Pulmonary artery endothelial cell (primary cell): Measurements from ENCODE around the gene PPP1R3C. TPM values are rescaled to one million over a fixed set of nuclear protein-coding genes. Genes with fewer than 3 reads are reported as not detected.

Source experiments
- DNase-seq: peaks from one replicate; pipeline ENCODE4 v3.0.0-alpha.2; 2011; ENCODE audit warnings: low read depth, low spot score
- total RNA-seq: library from RNA; depleted of rRNA; stranded (reverse); fragments of >200 nt; gene quantifications from 2 replicates; pipeline ENCODE4 v1.2.3, GENCODE V29; 2014

PPP1R3C gene
- total RNA-seq, 1 donor from 2014 or later, result 1.2 TPM

DNA sequence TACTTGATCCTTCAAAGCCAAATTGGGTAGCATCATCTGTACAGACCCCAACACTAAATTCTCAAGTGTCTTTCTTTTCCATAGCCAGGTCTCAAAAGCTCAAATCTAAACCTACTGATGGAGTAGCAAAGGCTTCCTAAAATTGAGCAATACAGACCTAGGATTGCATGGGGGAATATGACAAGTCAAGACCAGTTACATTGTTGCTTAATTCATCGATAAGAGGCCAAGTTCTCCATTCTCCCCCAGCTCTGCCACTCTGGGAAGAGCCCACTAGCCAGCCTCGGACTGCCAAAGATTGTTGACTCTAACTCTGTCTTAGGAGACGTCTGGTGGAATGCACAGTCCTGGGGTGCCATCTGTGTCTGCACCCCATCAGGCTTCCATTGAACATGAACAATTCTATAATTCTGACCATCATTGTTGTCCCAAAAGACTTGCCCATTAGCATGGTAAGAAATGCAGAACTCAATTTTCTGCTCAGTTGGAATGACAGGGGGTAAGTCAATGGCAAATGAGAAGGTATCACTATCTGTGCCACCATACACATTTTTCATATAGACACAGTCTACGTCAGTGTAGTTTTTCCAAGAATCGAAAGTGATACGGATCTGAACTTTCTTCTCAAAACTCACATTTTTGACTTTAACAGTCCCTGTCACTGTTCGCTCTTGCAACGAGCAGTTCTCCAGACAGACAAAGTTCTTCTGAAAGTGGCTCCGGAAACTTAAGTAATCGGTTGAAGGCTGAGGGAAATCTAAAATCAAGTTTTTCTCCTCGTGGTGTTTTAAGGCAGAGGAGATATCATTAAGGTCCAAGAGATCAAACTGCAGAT lies 2.9 kb downstream of the PPP1R3C start:
- no peak for DNase-seq

DNA sequence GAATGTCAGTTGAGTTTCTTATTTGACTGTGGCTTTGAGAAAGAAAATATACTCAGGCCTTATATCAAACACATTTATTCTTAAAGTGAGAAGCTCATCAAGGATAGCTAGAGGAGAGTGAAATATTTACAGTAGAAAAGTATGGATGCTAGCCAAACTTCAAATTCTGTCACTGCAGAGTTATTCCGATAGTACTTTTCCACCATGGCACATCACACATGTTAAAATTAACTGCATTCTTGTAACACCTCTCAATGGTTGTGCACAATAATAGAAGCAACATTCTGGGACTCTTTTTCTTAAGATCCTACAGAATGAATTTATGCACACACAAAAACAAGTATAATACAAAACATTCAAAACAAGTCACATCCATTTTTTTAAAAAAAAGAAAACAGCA lies 4.5 kb downstream of the PPP1R3C start:
- no peak for DNase-seq

DNA sequence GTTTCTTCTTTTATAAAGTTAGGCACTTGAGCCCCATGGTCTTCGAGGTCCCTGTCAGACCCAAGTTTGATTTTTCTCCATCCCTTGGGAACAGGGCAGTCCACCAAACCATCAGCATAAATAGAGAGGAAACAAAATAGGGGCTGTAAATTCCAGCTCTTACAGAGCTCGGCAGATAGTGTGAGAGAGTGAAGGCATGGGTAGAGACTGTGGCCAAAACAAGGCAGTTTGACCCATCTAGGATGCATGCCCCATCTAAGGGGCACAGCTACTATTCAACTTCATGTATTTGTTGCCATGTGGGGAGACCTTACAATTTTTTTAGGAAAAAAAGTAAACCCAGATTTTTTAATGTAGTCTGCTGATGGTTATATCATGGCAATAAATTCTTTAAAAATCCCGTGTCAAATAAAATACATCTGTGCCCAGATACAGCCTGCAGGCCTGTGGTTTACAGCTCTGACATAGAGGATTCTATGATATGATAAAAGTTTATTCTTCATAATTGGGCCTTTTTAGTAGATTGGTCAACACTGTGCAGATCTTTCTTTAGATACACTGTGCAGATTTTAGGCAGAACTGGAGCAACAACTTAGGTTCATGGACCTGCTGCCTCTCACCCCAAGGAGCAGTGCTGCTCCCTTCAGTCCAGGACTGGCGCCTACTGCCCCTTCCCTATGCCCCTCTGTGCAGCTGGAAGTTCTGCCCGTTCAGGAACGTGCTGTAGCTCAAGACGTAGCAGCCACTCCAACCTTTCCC lies 5.3 kb downstream of the PPP1R3C start:
- no peak for DNase-seq

DNA sequence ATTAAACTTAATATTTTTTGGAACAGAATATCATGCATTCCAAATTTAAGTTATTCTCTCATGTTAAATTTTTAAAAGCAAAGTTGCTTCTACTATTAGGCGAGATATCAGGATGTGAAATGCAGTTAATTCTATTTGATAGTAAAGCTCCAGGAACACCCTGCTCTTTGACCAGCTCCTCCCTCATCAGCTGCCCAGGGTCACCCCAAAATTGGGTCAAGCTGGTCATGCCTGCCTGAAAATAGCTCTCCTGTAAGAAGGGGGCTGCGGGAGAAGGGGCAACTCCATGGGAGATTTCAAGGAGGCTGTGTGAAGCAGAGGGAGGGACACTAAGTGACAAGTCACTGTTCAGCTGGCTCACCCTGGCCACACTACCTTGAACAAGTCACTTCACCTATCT lies 5.9 kb downstream of the PPP1R3C start:
- DNase-seq, result no peak

DNA sequence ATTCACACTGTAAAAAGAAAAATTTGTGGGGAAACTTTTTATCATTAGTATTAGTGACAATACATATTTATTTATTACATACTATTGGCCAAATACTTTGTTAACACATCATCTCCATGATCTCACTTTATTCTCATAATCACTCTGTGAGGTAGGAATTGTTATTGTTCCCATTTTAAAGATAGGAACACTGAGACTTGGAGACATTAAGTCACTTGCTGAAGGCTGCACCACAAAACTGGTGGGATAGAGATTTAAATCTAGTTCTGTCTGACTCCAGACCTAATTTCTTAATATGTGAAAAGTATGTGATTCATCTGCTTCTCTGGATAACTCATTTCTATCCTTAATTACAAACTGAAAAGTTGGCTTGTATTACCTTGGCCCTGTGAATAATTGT lies 8.2 kb downstream of the PPP1R3C start:
- no peak for DNase-seq

DNA sequence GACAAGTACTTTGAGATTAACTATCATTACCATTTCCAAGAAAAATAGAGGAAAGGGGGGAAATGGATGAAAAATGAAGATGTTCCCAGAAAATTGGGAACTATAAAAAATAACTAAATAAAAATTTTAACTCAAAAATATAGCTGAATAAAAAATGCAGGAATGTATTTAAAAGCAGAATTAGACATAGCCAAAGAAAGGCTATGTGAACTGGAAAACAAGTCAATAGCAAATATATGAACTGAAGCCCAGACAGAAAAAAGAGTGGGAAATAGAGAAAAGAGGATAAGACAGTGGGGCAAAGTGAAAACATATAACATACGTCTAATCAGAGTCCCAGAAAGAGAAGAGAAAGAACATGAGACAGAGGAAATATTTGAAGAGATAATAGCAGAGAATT lies 10.3 kb downstream of the PPP1R3C start:
- DNase-seq, result no peak

DNA sequence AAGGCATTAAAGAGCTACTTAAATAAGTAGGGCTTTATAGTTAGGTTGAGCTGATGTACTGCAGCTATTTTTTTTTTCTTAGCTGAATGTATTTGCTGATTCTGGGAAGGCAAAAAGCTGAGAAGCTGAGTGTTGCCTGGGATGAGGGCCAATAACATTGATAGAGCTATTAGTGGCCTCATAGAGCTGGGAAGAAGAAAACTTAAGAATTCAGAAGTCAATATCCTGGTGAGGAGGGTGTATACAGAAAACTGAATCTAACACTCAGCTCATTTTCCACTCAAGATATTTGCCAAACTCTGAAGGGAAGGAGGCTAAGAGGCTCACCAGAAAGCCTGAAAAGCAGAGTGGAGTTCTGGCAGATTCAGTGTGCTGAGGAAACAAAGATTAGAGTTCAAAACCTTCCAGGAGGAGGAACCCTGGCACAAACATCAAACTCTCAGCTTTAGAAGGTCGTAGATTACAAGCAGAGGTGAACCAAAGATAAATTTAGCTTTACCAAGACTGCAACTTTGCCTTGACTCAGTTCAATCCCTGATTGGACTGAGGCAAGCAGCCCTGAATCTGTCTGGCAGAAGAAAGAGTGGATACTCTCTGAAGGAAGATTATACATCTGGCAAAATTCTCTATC lies 11.3 kb downstream of the PPP1R3C start:
- DNase-seq, result no peak

DNA sequence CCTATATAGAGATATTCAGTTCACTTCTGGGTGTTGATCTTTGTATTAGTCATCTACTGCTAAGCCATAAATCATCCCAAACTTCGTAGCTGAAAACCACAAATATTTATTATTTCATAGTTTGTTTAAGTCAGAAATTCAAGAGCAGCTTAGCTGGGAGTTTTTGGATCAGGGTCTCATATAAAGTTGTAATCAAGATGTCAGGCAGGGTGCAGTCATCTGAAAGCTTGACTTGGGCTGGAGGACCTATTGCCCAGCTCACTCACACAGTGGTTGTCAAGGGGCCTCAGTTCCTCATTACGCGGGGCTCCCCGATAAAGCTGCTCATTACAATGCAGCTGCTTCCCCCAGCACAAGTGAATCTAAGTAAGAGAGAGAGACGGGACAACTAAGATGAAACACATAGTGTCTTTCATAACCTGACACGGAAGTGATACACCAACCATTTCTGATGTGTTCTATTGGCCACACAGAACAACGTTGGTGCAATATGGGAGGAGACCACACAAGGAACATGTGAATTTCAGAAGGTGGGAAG lies 15.7 kb downstream of the PPP1R3C start:
- DNase-seq, result no peak

DNA sequence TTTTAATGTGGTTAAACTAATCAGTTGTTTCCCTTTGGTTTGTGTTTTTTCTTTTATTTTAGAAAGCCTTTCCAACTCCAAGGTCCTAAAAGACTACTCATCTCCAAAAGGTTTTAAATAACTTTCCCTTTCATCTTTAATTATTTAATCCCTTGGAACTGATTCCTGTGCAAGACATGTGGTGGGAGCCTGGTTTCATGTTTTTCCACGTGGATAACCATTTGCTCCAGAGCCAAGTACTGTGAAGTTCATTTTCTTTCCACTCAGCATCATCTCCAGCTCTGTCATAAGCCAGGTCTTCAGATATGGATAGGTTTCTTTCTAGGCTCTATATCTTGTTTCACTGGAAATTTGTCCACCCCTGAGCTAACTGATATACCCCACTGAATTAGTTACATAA lies 16.7 kb downstream of the PPP1R3C start:
- no peak for DNase-seq

DNA sequence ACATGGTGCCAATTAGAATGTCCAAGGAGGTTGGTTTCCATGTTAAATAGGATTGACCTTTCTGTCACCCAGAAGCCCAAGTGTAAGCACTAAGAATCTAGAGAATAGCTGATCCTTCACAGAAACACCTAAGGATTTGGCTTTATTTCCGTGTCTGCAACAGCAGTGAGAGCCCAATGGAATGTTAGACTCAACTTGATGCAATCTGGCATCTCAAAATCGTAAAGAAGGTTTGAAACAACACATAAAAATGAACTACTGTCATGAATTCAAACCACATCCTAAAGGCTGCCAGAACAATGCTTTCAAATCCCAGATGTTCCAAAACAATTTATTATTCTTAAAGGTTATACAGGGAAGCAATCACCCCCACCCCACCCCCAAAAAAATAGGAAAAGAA lies 18.6 kb downstream of the PPP1R3C start:
- no peak for DNase-seq

DNA sequence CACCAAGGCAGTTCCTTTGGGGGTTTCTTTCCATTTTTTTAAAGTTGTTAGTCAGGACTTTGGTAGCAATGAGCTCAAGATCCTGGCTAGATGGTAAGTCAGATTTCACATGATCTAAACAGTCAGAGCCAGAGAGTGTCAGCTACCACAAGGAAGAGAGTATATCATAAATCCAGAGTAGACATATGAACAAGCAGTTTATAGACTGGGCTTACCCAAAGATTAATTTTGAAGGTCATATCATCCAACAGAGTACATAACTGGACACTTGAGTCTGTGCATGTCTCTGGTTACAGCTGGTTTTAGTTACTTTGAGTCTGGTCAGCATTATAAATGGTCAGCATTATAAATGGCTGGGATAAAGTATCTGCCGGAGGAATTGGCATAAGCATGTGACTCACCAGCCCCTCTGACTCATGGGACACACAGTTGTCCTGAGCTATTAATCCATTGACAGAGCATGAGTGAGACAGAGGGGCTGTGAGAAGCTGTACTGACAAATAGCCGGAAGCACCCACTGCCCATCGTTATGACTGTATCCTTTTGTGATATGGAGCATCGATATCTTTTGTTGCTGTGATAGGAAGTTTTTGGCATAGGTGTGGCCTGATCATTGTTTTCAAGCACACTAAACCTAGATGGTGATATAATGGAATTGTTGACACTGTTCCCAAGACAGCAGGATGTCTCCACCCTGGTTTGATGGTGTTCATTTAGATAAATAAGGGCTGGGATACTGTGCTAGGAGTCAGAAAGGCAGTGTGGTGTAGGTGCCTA lies 19.3 kb downstream of the PPP1R3C start:
- DNase-seq, result no peak

DNA sequence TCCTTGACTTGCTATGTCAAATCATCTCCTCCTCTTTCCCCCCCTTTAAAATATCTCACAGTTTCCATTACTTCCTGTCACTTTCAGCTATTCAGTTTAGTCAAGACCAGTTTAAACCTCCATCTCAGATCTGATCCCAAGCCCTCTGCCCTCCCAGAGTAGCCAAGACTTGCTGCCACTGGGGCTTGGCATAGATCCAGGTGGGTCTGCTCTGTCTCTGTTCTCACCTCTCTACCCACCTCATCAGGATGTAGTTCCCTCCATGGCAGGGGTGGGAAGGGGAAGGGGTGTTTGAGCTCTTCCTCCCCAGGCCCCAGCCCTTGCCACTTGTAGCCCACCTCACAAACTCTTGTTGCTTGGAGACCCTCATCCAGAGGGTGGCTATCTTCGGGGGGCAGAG lies 22.0 kb downstream of the PPP1R3C start:
- no peak for DNase-seq

DNA sequence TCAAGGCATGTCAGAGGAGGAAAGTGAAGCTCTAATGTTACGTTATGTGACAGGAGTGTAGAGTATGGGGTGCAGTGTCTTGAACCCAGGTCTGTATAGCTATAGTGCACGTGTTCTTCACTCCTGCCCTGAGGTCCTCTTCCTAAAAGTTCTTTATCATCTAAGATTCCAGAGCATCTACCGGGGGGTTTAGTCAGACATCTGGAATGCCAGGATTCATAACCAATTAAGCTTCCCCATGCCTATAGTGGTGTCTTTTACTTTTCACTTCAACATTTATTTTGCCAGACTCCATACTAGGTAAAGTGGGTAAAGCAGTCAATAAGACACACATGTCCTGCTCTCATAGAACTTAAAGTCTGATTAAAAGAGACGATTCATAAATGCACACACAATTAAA lies 22.4 kb downstream of the PPP1R3C start:
- DNase-seq, result no peak

DNA sequence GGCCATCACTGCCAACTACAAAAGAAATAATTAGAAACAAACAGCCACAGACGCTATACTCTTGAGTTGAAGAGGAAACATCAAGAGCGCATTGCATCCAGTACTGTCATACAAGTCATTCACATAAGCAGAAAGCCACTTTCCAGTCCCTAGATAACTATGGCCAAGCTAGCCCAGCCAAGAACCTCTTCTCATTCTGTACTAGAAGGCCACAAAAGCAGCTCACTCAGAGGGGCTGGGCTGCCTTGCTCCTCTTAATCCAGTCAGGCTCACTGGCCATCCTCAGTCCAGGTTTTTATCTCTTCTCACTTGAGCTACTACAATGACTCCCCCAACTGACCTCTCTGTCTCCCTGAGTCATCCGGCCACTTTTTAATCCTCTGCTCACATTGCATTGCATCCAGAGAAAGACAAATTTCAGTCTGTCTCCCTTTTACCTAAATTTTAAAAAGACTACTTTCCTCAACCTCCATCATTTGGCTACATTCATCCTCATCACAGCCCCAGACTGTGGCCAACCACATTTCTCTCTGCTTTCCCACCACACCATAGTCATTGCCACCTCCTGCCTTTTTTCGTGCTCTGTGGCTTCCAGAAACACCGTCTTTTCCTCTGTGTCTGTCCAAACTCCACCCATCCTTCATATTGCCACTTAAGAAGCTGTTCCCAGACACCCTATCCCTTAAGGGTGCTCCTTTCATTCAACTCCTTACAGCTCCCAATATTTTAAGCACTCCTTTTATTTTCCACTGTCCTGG lies 25.0 kb downstream of the PPP1R3C start:
- DNase-seq, result no peak

DNA sequence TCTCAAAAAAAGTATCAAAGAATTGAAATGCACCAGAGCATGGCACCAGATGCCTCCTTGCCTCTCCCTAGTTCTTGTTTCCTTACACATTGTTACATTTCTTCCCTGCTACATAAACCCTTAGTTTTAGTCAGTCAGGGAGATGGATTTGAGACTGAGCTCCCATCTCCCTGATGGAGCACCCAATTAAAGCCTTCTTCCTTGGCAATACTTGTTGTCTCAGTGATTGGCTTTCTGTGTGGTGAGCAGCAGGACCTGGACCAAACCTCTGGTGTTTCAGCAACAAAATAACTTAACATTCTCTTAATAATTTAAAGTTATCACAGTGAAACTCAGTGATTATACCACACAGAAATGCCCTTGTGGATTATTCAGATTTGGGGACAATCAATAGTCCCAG lies 26.9 kb downstream of the PPP1R3C start:
- no peak for DNase-seq

DNA sequence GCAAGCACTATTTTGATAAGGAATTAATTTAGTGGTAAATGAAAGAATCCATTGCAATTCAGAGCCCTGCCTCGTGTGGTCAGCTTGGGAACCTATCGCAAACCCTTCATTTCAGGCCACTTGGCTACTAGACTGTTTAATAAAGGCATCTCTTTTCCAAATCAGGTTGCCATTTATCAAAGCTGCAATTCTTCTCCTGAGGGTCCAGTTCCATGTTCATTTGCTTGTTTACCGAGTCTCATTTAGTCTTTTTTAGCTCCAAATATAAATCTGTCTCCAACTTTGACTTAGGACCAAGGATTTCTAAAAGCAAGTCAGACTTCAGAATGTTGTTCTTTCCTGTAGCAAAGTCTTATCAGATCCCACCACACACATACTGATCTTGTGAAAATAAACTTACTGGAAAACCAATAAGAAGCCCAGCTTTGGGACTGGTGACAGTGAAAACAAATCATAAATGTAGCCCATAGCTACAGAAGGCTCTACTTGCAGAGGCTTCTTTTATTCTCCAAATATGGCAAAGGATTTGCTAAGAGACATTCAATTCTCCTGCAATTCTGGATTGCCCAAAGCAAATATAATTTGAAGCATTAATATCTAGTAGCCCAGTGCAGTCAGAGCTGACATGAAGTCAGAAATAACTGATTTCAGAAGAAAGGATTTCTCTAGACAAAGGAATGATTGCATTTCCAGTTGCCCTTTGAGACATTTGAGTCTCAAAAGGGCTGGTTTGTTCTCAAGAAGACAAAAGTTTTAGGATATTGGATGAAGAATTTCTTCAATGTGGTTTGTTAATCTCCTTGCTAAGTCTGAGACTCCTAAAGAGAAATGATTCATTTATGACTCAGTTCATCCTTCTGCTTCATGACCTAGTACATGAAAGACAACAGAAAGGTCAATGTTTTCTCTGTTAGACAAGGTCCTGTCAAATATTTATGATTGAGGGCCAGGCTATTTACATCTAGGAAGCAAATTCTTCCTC lies 28.0 kb downstream of the PPP1R3C start:
- DNase-seq, result no peak

DNA sequence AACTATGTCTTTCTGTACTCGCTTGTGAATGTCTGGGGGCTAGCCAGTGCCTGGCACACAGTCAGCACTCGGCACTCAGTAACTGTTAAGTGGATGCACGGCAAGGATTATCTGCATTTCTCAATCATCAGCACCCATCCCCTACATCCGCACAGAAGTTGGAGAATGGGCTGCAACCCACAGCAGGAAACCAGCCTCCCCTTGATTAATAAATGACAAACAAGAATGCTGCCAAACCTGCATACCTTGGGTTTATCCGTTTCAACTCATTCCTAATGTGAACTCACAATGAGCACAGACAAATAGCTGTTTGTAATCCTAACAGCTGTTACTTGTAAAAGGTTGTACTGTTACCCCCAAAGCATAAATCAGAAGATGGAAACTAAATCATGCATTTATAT lies 28.9 kb downstream of the PPP1R3C start:
- no peak for DNase-seq

DNA sequence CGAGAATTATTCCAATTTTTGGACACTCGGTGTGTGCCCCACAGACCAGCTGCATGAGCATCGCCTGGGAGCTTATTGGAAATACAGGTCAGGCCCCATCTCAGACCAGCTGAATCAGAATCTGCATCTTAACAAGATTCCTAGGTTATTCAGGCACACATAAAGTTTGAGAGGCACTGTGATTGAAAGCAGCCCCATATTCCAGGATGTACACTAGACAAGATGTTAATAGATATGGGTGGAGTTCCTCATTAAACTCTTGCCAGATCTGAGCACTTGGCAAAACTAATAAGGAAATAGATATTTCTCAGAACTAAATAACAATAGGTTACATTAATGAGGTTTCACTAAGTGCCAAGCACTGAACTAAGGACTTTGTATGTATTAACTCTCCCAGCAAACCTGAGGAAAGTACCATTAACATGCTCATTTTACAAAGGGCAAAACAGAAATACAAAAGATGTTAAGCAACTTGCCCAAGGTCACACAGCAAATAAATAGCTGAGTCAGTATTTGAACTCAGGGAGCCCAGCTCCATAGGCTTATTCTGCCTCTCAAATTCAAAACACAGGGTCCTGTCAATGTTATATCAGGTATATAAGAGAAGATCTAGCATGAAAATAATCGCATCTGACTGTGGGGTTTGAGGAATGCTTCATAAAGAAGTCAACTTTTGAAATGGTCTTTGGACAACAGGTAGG lies 29.9 kb downstream of the PPP1R3C start:
- no peak for DNase-seq

DNA sequence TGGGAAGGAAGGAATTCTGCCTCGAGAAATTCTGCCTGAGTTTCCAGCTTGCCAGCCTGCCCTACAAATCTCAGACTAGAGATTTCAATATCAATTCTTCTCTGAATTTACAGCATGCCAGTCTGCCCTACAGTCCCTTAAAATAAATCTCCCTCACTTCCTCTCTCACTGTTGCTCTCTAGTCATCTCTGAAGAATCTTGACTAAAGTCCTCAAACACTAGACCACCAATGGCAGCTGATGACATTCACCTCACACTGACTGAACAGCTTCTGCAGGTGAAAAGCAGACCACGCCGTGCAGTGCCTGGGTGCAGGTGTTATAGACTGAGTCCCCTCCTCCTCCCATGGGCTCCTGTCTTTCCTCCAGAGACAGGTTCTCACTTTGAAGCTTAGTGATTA lies 30.4 kb downstream of the PPP1R3C start:
- DNase-seq, result no peak
